Activated CD4-positive, alpha-beta T cell treated with anti-CD3 and anti-CD28 coated beads, Interleukin-2, amount 50 U/mL, for 24 hours (primary cell): Measurements from ENCODE around the gene GTPBP1.

Source experiments
- DNase-seq, 2 donors: peaks; one replicate each; pipeline ENCODE4 v3.0.0-alpha.2; 2020; ENCODE audit warnings: low read depth in 1 of 2, low spot score in 1 of 2

GTPBP1 gene

DNA sequence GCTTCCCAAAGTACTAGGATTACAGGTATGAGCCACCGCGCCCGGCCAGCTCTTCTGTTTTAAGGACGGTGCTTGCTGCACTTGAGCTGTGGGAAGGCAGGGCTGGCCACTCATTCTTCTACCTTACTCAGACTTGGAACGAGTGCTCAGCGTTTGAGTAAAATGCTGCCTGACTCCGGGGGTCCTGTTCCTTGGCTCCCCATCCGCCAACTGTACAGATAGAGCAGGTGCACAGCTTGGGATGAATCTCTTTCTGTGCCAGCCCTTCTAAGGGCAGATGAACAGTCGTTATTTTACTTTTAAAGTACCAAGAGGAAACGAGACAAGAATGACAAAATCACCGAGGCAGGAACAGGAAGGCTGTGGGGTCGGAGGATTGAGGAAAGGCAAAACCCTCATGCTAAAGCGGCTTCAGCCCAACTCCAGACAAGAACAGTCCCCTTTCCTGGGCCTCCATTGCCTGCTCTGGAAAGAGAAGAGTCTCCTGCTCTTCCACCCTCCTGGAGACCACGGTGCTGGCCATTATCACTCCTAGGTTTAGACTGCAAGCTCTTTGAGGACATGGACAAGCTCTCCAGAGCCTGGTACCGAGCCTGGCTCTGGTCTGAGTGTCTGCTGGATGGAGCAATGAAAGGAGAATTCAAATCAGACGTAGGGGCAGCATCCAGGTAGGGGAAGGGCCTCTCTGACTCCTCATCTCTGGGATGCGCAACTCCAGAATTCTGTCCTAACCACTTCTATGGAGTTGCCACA, 51.1 kb downstream of the GTPBP1 start:
- DNase-seq = no peak

DNA sequence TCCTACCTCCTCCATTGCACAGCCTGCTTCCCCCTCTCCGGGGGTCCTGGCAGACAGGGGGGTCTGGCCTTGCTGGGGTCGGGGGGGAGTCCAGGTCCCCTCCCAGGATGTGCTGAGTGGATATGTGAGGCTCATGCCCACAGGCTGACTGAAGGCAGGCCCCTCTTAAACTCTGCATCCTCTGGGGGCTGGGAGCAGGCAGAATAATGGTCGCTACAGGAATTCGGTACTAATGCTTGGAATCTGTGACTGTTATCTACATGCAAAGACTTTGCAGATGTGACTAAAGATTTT, 51.7 kb downstream of the GTPBP1 start:
- DNase-seq = no peak

DNA sequence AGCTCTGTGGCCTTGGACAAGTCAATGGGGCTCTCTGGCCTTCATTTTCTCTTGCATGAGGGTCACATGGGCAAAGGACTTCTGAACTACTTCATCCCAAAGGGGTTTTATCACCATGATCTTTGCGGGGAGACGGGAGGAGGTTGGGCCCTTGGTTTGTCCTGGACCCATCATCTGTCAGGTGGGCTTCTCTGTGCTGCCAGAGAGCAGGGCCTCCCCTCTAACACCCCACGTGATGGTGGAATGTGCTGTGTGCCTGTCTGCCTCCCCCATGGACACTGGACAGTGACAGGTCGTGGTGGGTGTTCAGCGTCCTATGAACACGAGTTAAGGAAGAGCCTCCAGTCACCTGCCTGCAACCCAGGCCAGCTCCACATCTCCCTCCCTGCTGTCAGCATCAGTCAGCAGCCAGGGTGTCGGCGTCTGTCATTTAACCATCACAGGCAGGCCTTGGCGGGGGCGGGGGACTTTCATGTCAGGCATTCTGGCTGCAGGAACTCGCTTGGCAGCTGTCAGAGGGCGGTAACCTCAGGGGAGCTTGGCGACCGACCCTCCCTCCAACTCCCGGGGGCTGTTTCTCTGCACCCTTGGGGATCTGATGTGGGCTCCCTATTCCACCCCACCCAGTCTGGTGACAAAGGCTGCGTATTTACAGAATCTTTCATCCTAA, 52.7 kb downstream of the GTPBP1 start:
- DNase-seq = peak; percentile 46 to 58

DNA sequence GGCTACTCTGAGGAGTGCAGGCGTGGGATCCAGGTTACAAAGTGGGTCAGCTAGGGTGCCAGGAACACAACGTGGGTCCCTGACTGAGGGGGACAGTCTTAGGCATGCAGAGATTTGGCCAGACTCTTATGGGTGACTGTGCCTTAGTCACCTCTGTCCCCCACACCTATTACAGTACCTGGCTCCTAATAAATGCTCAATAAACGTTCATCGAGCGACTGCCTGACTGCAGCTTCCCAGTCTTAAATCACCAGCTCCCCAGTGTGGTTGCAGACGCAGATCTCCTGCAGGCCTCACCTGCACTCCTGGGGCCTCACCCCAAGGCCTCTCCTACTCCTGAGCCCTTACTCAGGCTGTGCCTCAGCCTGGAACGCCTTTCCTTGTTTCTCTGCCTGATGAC, 53.3 kb downstream of the GTPBP1 start:
- no peak for DNase-seq

- no peak for DNase-seq
Observed at GRCh38 chr22:38760477-38761201, 54.9 kb downstream of the GTPBP1 start.

DNA sequence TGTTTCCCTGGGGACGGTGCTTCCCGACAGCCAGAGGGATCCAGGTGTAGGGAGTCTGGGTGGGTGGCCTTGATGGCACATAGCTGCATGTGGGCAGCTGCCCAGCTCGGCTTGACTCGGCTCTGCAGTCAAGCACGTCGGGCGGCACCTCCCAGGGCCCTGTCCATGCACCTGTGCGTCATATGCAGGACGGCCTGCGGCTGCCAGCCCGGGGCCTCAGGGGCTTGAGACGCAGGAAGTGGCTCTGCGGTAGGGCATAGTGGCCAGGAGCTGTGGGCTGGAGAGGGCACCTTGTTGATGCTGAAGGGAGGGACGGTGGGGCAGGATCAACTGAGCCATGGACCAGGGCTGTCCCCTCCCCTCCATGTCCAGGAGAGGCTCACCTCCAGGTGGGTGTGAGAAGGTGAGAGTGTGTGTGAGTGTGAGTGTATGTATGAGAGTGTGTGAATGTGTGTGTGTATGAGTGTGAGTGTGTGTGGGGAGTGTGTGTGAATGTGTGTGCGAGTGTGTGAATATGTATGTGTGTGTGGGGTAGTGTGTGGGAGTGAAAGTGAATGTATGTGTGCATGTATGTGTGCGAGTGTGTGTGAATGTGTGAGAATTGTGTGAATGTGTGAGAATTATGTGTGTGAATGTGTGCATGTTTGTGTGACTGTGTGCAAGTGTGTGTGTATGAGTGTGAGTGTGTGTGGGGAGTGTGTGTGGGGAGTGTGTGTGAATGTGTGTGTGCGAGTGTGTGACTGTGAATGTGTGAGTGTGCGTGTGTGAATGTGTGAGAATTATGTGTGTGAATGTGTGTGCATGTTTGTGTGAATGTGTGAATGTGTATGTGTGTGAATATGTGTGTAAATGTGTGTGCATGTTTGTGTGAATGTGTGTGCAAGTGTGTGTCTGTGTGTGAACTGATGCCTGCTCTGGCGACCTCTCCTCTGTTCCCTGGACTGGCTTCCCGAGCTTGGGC, 55.7 kb downstream of the GTPBP1 start:
- no peak for DNase-seq

DNA sequence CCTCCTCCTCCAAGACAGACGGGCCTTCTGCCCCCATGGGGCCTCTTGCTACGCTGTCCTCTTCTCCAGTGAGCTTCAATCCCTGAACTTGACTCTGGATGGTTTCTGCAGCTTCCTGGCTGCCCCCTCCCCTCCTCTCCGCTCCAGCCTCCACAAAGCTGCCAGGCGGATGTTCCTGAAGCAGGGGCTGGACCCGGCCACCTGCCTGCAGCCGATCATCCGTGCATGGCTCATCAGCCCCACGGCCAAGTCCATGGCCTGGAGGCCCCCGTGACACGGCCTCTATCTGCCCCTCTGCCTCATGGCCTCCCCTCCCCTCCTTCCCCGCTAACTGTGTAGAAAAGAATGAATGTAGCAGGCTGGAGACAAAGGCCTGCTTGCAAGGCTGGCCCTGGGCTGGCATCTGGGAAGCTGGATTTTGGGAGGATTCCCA, 56.8 kb downstream of the GTPBP1 start:
- no peak for DNase-seq

- no peak for DNase-seq
Observed at GRCh38 chr22:38766076-38766777, 60.5 kb downstream of the GTPBP1 start.

DNA sequence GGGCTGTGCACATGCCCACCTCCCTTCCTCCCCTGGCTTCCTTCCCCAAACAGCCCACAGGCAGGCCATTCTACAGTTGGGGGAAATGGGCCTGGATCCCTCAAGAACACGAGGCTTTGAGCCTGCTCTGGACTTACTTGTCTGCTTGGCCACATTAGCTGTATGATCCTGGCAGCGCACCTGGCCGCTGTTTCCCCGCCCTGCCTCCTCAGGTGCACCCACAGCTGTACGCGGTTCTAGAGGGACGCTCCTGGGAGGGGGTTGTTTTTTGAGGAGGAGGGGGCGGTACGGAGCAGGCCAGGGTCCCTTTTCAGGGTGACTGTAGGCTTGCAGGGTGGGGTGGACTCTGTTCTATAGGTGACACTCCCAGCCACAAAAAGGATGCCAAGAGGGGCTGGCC, 61.6 kb downstream of the GTPBP1 start:
- no peak for DNase-seq

GRCh38 chr22:38768036-38768435, 62.3 kb downstream of the GTPBP1 start:
- DNase-seq = no peak

DNA sequence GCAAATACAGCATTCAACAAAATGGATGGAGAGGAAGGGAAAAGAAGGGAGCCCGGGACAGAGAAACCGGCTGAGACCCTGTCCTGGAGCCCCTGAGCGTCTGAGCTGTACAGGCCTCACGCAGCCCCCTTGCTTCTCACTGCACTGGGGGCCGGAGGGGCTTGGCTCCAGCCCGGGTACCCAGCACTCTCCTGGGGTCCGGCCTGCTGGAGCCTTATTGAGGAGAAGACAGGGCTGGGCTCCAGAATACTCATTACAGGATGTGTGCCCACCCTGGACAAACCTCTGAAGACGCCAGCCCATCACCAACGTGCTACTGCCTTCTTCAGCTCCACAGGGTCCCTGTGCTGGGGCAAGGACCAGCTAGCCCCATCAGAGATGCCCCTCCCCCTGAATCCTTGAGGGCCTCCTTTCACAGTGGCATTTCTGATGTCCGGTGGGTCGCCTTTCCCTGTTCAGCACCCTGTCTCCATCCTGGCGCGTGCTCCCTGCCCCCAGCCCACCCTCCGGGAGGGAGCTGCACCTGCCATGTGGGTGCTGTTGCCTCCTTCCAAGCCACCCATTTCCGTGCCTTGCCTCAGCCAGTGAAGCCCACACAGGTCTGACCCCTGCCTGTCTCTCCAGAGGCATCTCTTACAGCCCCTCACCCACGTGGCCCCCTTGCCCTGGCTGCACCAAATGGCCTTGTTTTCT, 64.7 kb downstream of the GTPBP1 start:
- DNase-seq = no peak

GRCh38 chr22:38772623-38772873, 66.8 kb downstream of the GTPBP1 start:
- no peak for DNase-seq

- DNase-seq = no peak
Observed at GRCh38 chr22:38773363-38773946, 67.7 kb downstream of the GTPBP1 start.

- DNase-seq = no peak
Observed at GRCh38 chr22:38774496-38775166, 68.9 kb downstream of the GTPBP1 start.

DNA sequence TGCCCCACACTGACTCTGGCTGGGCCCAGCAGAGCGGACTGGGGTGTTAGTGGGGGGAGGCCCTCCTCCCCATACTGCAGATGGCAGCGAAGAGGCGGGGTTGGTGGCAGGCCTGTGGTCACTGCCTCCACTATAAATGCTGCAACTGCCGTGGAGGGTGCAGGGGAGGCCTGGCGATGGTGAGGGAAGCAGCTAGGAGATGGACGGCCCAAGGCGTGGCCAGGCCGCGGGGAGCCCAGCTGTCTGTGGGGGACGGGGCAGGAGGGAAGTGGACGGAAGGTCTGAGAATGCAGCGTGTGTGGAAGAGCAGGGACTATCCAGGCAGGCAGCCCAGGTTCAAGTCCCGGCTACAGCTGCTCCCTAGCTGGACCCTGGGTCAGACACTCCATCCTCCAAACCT, 69.9 kb downstream of the GTPBP1 start:
- DNase-seq = no peak

DNA sequence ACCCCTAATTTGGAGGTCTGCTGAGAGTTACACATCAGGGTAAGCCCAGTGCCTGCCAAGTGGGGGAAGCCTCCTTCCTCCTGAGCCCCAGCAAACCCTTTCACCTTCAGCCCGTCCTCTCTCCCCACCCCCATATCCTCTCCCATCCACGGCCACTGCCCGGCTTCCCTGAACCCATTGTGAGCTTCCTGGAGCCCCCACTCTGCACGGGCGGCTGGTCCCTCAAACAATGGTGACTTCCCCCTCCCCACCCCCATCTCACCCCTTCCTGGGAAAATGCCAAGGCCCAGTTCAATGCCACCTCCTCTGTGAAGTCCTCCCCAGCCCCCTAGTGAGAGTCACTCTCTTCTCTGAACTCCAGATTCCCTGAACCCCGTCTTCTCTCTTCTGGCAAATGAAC, 70.3 kb downstream of the GTPBP1 start:
- no peak for DNase-seq

GRCh38 chr22:38777087-38777671, 71.4 kb downstream of the GTPBP1 start:
- DNase-seq = no peak

DNA sequence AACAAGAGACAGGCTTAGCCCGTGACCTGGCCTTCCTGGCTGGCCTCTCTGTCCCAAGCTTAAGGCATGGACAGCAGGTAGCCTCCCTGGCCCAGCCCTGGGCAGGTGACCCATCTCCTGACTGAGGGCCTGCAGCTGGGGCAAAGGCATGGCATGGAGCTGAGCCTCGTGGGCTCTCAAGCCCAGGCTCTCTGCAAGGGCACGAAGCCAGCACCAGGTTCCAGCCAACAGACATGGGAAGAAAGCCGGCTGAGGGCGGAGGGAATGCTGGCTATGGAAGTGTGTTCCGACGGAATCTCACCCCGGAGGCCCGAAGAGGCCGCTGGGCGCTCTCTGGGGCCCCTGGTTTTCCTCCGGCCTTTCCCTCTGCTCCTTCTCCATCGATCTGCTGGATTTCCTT, 75.3 kb downstream of the GTPBP1 start:
- DNase-seq = no peak
